Upper lobe of left lung (tissue), 4 donors: ENCODE data around the gene DIP2C.

Experiments used
- CTCF ChIP-seq, 6 experiments: fragments of 450-650 bp in 4 of 6; fragments of 200-600 bp in 2 of 6; sonication (generic) in 2 of 6; IDR thresholded peaks; one replicate each; pipeline ENCODE4 v1.5.1; 2016 to 2019; ENCODE audit warnings: antibody characterized with exemption in 6 of 6
- POLR2A ChIP-seq, 4 donors: fragments of 450-650 bp; IDR thresholded peaks; one replicate each; pipeline ENCODE4 v1.5.1; 2016 to 2017; ENCODE audit warnings: antibody characterized with exemption in 4 of 4, mild to moderate bottlenecking in 2 of 4
- POLR2AphosphoS5 ChIP-seq, 2 donors: sonication (generic); formaldehyde crosslinking; IDR thresholded peaks; one replicate each; pipeline ENCODE4 v1.5.1; 2017; ENCODE audit warnings: antibody characterized with exemption in 2 of 2

GRCh38 chr10:536371-536925 is 153.0 kb downstream of the DIP2C start:
- no peak for TF ChIP-seq CTCF (IDR thresholded peaks at IDR 0.05)
- no peak for TF ChIP-seq POLR2AphosphoS5 (IDR thresholded peaks at IDR 0.05)
- no peak for TF ChIP-seq POLR2A (IDR thresholded peaks at IDR 0.05)
